Dermis blood vessel endothelial cell (primary cell): ENCODE data around the gene TRIM26. TPM values are rescaled to one million over a fixed set of nuclear protein-coding genes. Genes with fewer than 3 reads are reported as not detected.

ENCODE experiments used
- DNase-seq: peaks from one replicate; pipeline ENCODE4 v3.0.0; 2010
- total RNA-seq: library from RNA; depleted of rRNA; stranded (reverse); fragments of >200 nt; gene quantifications from 2 replicates; pipeline ENCODE4 v1.2.3, GENCODE V29; 2014

Gene TRIM26
- total RNA-seq, 1 donor from 2014 or later = 29.3 TPM

GRCh38 chr6:30207619-30208295 is 5.4 kb downstream of the TRIM26 start:
- DNase-seq = peak; percentile 20

- DNase-seq = peak; percentile 5
Measured at GRCh38 chr6:30206799-30207618, 6.2 kb downstream of the TRIM26 start.

- DNase-seq = no peak
Measured at GRCh38 chr6:30206152-30206551, 7.1 kb downstream of the TRIM26 start.

- DNase-seq = no peak
Measured at GRCh38 chr6:30204116-30204515, 9.1 kb downstream of the TRIM26 start.

GRCh38 chr6:30202366-30202765 is 10.8 kb downstream of the TRIM26 start:
- no peak for DNase-seq

- no peak for DNase-seq
Measured at GRCh38 chr6:30200551-30201281, 12.5 kb downstream of the TRIM26 start.

GRCh38 chr6:30198166-30199084 is 14.8 kb downstream of the TRIM26 start:
- no peak for DNase-seq

GRCh38 chr6:30196376-30196775 is 16.8 kb downstream of the TRIM26 start:
- no peak for DNase-seq

- no peak for DNase-seq
Measured at GRCh38 chr6:30195951-30196350, 17.3 kb downstream of the TRIM26 start.

- no peak for DNase-seq
Measured at GRCh38 chr6:30194797-30195690, 18.2 kb downstream of the TRIM26 start.

GRCh38 chr6:30192076-30192475 is 21.1 kb downstream of the TRIM26 start:
- no peak for DNase-seq

- DNase-seq = no peak
Measured at GRCh38 chr6:30188541-30188940, 24.7 kb downstream of the TRIM26 start.

- no peak for DNase-seq
Measured at GRCh38 chr6:30185846-30186484, 27.2 kb downstream of the TRIM26 start.

GRCh38 chr6:30184417-30185031 is 28.7 kb downstream of the TRIM26 start:
- no peak for DNase-seq

- no peak for DNase-seq
Measured at GRCh38 chr6:30180145-30180544, 33.1 kb downstream of the TRIM26 start.

GRCh38 chr6:30178837-30179236 is 34.4 kb downstream of the TRIM26 start:
- no peak for DNase-seq

- DNase-seq = no peak
Measured at GRCh38 chr6:30175765-30176164, 37.4 kb downstream of the TRIM26 start.

GRCh38 chr6:30172681-30173080 is 40.5 kb downstream of the TRIM26 start:
- DNase-seq = no peak

- DNase-seq = no peak
Measured at GRCh38 chr6:30171677-30172471, 41.3 kb downstream of the TRIM26 start.
